H1 (cell line): Measurements from ENCODE around the gene DCTN2. TPM values are rescaled to one million over a fixed set of nuclear protein-coding genes. Genes with fewer than 3 reads are reported as not detected.

Experiments
- CTCF ChIA-PET: fragments of 300-600 bp; sonication (Branson Sonifier 250); formaldehyde crosslinking; loops from one replicate; lab custom pipeline; 2021; ENCODE audit not compliant: partially characterized antibody; lab: Charles Lee
- POLR2A ChIA-PET: fragments of 300-600 bp; sonication (Branson Sonifier 250); formaldehyde crosslinking; loops from one replicate; lab custom pipeline; 2021; ENCODE audit warnings: inconsistent platforms; ENCODE audit not compliant: partially characterized antibody; lab: Charles Lee
- DNase-seq, 2 experiments: peaks; one replicate each; pipeline versions ENCODE4 v3.0.0 to v3.0.0-alpha.2; 2010 to 2022; ENCODE audit warnings: low spot score in 2 of 2, low read depth in 1 of 2, mixed read lengths in 1 of 2
- FAIRE-seq: peaks from 2 replicates; lab custom pipeline; 2011; peaks lifted over from hg19 to GRCh38; lab: Jason Lieb, UNC
- H2AFZ ChIP-seq: 2 replicates; pipeline ENCODE4 v1.8.1; 2012; ENCODE audit warnings: low read length, inconsistent platforms
- H2AK5ac ChIP-seq: 2 replicates; pipeline ENCODE4 v1.6.1; 2013; ENCODE audit warnings: low read depth, low read length
- H2BK120ac ChIP-seq: replicated peaks from 2 replicates; pipeline ENCODE3; 2013; ENCODE audit warnings: low read depth, low read length, inconsistent platforms
- H2BK12ac ChIP-seq: 2 replicates; pipeline ENCODE4 v1.6.1; 2013; ENCODE audit warnings: low read depth, low read length
- H2BK15ac ChIP-seq: 2 replicates; pipeline ENCODE4 v1.6.1; 2013; ENCODE audit warnings: low read length
- H2BK20ac ChIP-seq: 2 replicates; pipeline ENCODE4 v1.6.1; 2013; ENCODE audit warnings: low read length
- H2BK5ac ChIP-seq: 2 replicates; pipeline ENCODE4 v1.6.1; 2013; ENCODE audit warnings: low read depth, low read length
- H3K14ac ChIP-seq: 2 replicates; pipeline ENCODE4 v1.6.1; 2013; ENCODE audit warnings: inconsistent platforms; ENCODE audit not compliant: insufficient read length
- H3K18ac ChIP-seq: 2 replicates; pipeline ENCODE4 v1.6.1; 2013; ENCODE audit warnings: low read length; ENCODE audit errors: extremely low read depth
- H3K23ac ChIP-seq: 2 replicates; pipeline ENCODE4 v1.6.1; 2013; ENCODE audit warnings: inconsistent platforms; ENCODE audit not compliant: insufficient read length
- H3K23me2 ChIP-seq: 2 replicates; pipeline ENCODE4 v1.6.1; 2013; ENCODE audit warnings: low read depth, low read length
- H3K27ac ChIP-seq: 2 replicates; pipeline ENCODE4 v1.6.1; 2011; ENCODE audit warnings: low read depth, low read length, inconsistent platforms
- H3K27me3 ChIP-seq, 4 experiments: replicated peaks in 1 of 4; 1 replicate in 1 of 4; 2 replicates in 3 of 4; pipeline versions ENCODE4 v1.6.1 to v1.8.1; 2011 to 2013; ENCODE audit warnings: low read length in 3 of 4, mild to moderate bottlenecking in 3 of 4, inconsistent platforms in 2 of 4, mixed read lengths in 2 of 4, moderate library complexity in 1 of 4; ENCODE audit not compliant: control insufficient read depth in 3 of 4, insufficient read depth in 3 of 4; ENCODE audit errors: extremely low read depth in 1 of 4
- H3K36me3 ChIP-seq, 4 experiments: 2 replicates each; pipeline versions ENCODE4 v1.6.1 to v1.8.1; 2011 to 2013; ENCODE audit warnings: mild to moderate bottlenecking in 4 of 4, low read length in 3 of 4, moderate library complexity in 2 of 4, control low read depth in 1 of 4, inconsistent platforms in 1 of 4; ENCODE audit not compliant: insufficient read depth in 4 of 4, control insufficient read depth in 2 of 4
- H3K4ac ChIP-seq: replicated peaks from 2 replicates; pipeline ENCODE3; 2013; ENCODE audit warnings: low read length, low read depth, mixed read lengths, inconsistent platforms; ENCODE audit not compliant: insufficient read length
- H3K4me1 ChIP-seq, 4 experiments: replicated peaks in 1 of 4; 1 replicate in 1 of 4; 2 replicates in 3 of 4; pipeline versions ENCODE4 v1.6.1 to v1.8.1; 2011 to 2013; ENCODE audit warnings: low read length in 3 of 4, inconsistent platforms in 2 of 4, mixed read lengths in 1 of 4; ENCODE audit not compliant: insufficient read depth in 4 of 4, control insufficient read depth in 3 of 4
- H3K4me2 ChIP-seq, 2 experiments: 2 replicates each; pipeline versions ENCODE4 v1.6.1 to v1.8.1; 2011 to 2013; ENCODE audit warnings: low read depth in 2 of 2, low read length in 2 of 2, control low read depth in 1 of 2, inconsistent platforms in 1 of 2, mild to moderate bottlenecking in 1 of 2; ENCODE audit not compliant: insufficient read depth in 1 of 2
- H3K4me3 ChIP-seq, 4 experiments: fragments of 200-600, 300-600 bp in 1 of 4; sonication (generic), shearing (Covaris generic), sonication (Bioruptor Twin) in 1 of 4; 2 replicates each; pipeline versions ENCODE4 v1.5.1 to v1.8.1; 2011 to 2016; ENCODE audit warnings: low read length in 4 of 4, low read depth in 3 of 4, control low read depth in 2 of 4, inconsistent platforms in 2 of 4, mild to moderate bottlenecking in 2 of 4, mixed read lengths in 1 of 4, moderate library complexity in 1 of 4; ENCODE audit not compliant: insufficient read depth in 2 of 4; ENCODE audit errors: extremely low read depth in 1 of 4
- H3K56ac ChIP-seq: replicated peaks from 2 replicates; pipeline ENCODE3; 2013; ENCODE audit warnings: low read depth, mild to moderate bottlenecking, mixed read lengths, low read length, inconsistent platforms; ENCODE audit not compliant: insufficient read length
- H3K79me1 ChIP-seq: 2 replicates; pipeline ENCODE4 v1.6.1; 2013; ENCODE audit warnings: low read depth, low read length, control low read depth
- H3K79me2 ChIP-seq, 2 experiments: 2 replicates each; pipeline versions ENCODE4 v1.6.1 to v1.8.1; 2012 to 2013; ENCODE audit warnings: low read length in 2 of 2, mild to moderate bottlenecking in 2 of 2, inconsistent platforms in 1 of 2; ENCODE audit not compliant: insufficient read depth in 2 of 2, control insufficient read depth in 1 of 2
- H3K9ac ChIP-seq, 4 experiments: replicated peaks in 1 of 4; 1 replicate in 1 of 4; 2 replicates in 3 of 4; pipeline versions ENCODE4 v1.6.1 to v1.8.1; 2011 to 2013; ENCODE audit warnings: low read depth in 3 of 4, low read length in 3 of 4, control low read depth in 2 of 4, mild to moderate bottlenecking in 2 of 4, moderate library complexity in 2 of 4, inconsistent platforms in 1 of 4; ENCODE audit errors: extremely low read depth in 1 of 4
- H3K9me3 ChIP-seq, 2 experiments: 2 replicates each; pipeline versions ENCODE4 v1.6.1 to v1.8.1; 2012 to 2013; ENCODE audit warnings: mild to moderate bottlenecking in 2 of 2, moderate library complexity in 2 of 2, control low read depth in 1 of 2, inconsistent platforms in 1 of 2, low read depth in 1 of 2, low read length in 1 of 2, mixed read lengths in 1 of 2; ENCODE audit not compliant: insufficient read depth in 2 of 2
- H4K20me1 ChIP-seq, 2 experiments: replicated peaks in 1 of 2; 2 replicates each; pipeline versions ENCODE3 to v1.8.1; 2011 to 2013; ENCODE audit warnings: inconsistent platforms in 2 of 2, low read length in 2 of 2, mild to moderate bottlenecking in 1 of 2; ENCODE audit not compliant: insufficient read depth in 2 of 2, control insufficient read depth in 1 of 2
- H4K5ac ChIP-seq: 2 replicates; pipeline ENCODE4 v1.6.1; 2013; ENCODE audit warnings: low read length, low read depth, mixed read lengths, inconsistent platforms; ENCODE audit not compliant: insufficient read length
- H4K8ac ChIP-seq: 2 replicates; pipeline ENCODE4 v1.8.0; 2013; ENCODE audit warnings: mild to moderate bottlenecking, moderate library complexity, low read length, inconsistent platforms; ENCODE audit not compliant: insufficient read depth; ENCODE audit errors: extremely low read depth
- H4K91ac ChIP-seq: replicated peaks from 2 replicates; pipeline ENCODE3; 2013; ENCODE audit warnings: low read length, mixed read lengths, inconsistent platforms; ENCODE audit not compliant: insufficient read length
- ASH2L ChIP-seq: fragments of 200-600, 300-600 bp; sonication (generic); IDR thresholded peaks from one replicate; pipeline ENCODE4 v1.7.1; 2017; ENCODE audit warnings: low read length
- BCL11A ChIP-seq, 2 experiments: IDR thresholded peaks; one replicate each; pipeline ENCODE4 v1.6.1; 2011; ENCODE audit warnings: low read depth in 2 of 2, low read length in 2 of 2, mild to moderate bottlenecking in 2 of 2
- BRCA1 ChIP-seq: IDR thresholded peaks from 2 replicates; pipeline ENCODE4 v1.6.1; 2012; ENCODE audit warnings: low read depth, low read length, improper control_type of control experiment
- CBX8 ChIP-seq: fragments of 300-800, 300-1000 bp; sonication (generic); IDR thresholded peaks from 2 replicates; pipeline ENCODE4 v1.7.1; 2016; ENCODE audit warnings: low read depth, low read length, borderline replicate concordance
- E2F6 ChIP-seq: IDR thresholded peaks from 2 replicates; pipeline ENCODE4 v1.6.1; 2012; ENCODE audit warnings: inconsistent platforms
- GABPA ChIP-seq: IDR thresholded peaks from 2 replicates; pipeline ENCODE4 v1.6.1; 2011; ENCODE audit warnings: mild to moderate bottlenecking, low read length, moderate library complexity, borderline replicate concordance; ENCODE audit not compliant: insufficient read depth
- HDAC2 ChIP-seq, 2 experiments: fragments of 300-600 bp in 1 of 2; sonication (generic) in 1 of 2; IDR thresholded peaks; 2 replicates each; pipeline ENCODE4 v1.6.1; 2011 to 2012; ENCODE audit warnings: low read depth in 2 of 2, low read length in 2 of 2, mild to moderate bottlenecking in 2 of 2, moderate library complexity in 2 of 2, borderline replicate concordance in 1 of 2, inconsistent platforms in 1 of 2
- KDM5A ChIP-seq: fragments of 200-600 bp; IDR thresholded peaks from 2 replicates; pipeline ENCODE4 v1.7.1; 2012; ENCODE audit warnings: mild to moderate bottlenecking, low read length, inconsistent platforms, mixed read lengths
- POLR2AphosphoS5 ChIP-seq: IDR thresholded peaks from 2 replicates; pipeline ENCODE4 v1.6.1; 2011; ENCODE audit warnings: low read depth, low read length
- SUZ12 ChIP-seq: fragments of 200-600 bp; sonication (generic); IDR thresholded peaks from 2 replicates; pipeline ENCODE4 v1.6.1; 2012; ENCODE audit warnings: mild to moderate bottlenecking, inconsistent platforms, low read length, moderate library complexity, mixed read lengths
- TAF7 ChIP-seq: optimal IDR thresholded peaks from 2 replicates; pipeline ENCODE3; 2011; ENCODE audit warnings: low read depth, mild to moderate bottlenecking, inconsistent platforms, low read length, moderate library complexity, borderline replicate concordance
- YY1 ChIP-seq: IDR thresholded peaks from 2 replicates; pipeline ENCODE4 v1.6.1; 2011; ENCODE audit warnings: low read depth, mild to moderate bottlenecking, low read length
- ZNF274 ChIP-seq: IDR thresholded peaks from 2 replicates; pipeline ENCODE4 v1.7.0; 2012; ENCODE audit warnings: low read length, borderline replicate concordance; ENCODE audit errors: extremely low read depth
- WGBS, 2 experiments: shearing (Covaris generic) in 1 of 2; methylation state at CpG; one replicate each; pipeline versions ENCODE4 v1.1.6 to v1.1.7; 2013 to 2015; ENCODE audit warnings: low lambda C conversion rate in 2 of 2, mixed read lengths in 2 of 2, inconsistent platforms in 1 of 2, low coverage in 1 of 2, missing lambda C conversion rate in 1 of 2; ENCODE audit not compliant: insufficient replicate concordance in 2 of 2, insufficient coverage in 1 of 2, insufficient read length in 1 of 2; ENCODE audit errors: extremely low coverage in 1 of 2, missing lambda C conversion rate in 1 of 2; 5-methylcytosine and 5-hydroxymethylcytosine counted together
- polyA plus RNA-seq, 7 experiments: library from polyadenylated mRNA; depleted of rRNA in 3 of 7; stranded (reverse) in 5 of 7; unstranded in 2 of 7; fragments of >200 nt in 5 of 7; fragments of 200-250 nt in 2 of 7; gene quantifications; 1 replicate in 5 of 7; 2 replicates in 1 of 7; 4 replicates in 1 of 7; pipeline versions ENCODE4 v1.2.1 to v1.2.3, GENCODE V29; 2011 to 2013; ENCODE audit warnings: missing spikeins in 2 of 7, mixed read lengths in 2 of 7
- total RNA-seq: library from RNA; stranded (reverse); fragmentation: NEBNext Ultra II Directional; extraction: Animal tissue kit (Norgen Biotek cat#: 25700); gene quantifications from 2 replicates; pipeline ENCODE4 v1.2.1, GENCODE V29; 2021

The DCTN2 gene
- total and polyA plus RNA-seq, 2 of the 8 experiments (the other 6 are each of a cell fraction or from before 2014, with no cell fraction given): 90.3 to 91.9 TPM

GRCh38 chr12:57521525-57522010 lies 25.4 kb downstream of the DCTN2 start:
- FAIRE-seq (no peak), DNase-seq (peak in 1 of 2 experiments; percentile 62)
- Histone ChIP-seq H3K79me2 (peaks cover 0 to 29% of the 10 kb centered on the region in 2 experiments; a peak in 2 of 4 replicates), H3K18ac (no peak overlapping the region), H2BK120ac (no peak overlapping the region), H3K4me3 (peak overlapping the region; percentile 55 to 95 (median 64)), H4K5ac (no peak overlapping the region), H3K4me1 (peaks cover 8 to 24% (median 14%) of the 10 kb centered on the region in 4 experiments), H2BK20ac (no peak overlapping the region), H3K79me1 (no peaks in the 10 kb centered on the region; the same call in 1 of the 2 replicates), H4K91ac (no peak overlapping the region), H2AFZ (no peak overlapping the region), H3K9ac (no peak overlapping the region), H3K36me3 (peaks cover 13 to 35% (median 13%) of the 10 kb centered on the region in 4 experiments), H3K27me3 (no peaks in the 10 kb centered on the region), H3K4me2 (peak overlapping the region; percentile 81 to 83), H2BK15ac (no peak overlapping the region), H3K9me3 (no peaks in the 10 kb centered on the region), H4K20me1 (peaks cover 7 to 21% of the 10 kb centered on the region in 2 experiments), H3K23ac (no peak overlapping the region), H3K14ac (no peak overlapping the region), H4K8ac (no peak overlapping the region), H3K4ac (no peak overlapping the region), H2BK5ac (no peak overlapping the region), H3K23me2 (peaks cover 19% of the 10 kb centered on the region), H2AK5ac (no peak overlapping the region), H3K56ac (no peak overlapping the region), H2BK12ac (no peak overlapping the region; the same call in 1 of the 2 replicates), H3K27ac (no peak overlapping the region)
- ChIA-PET CTCF (interaction anchor here (0.8 to 2.0 kb wide), 4 partner anchors 31 to 279 kb away, joined by 3 to 4 read pairs (median 3); no protein-coding TSS in a partner anchor), POLR2A (interaction anchor here (0.7 to 6.0 kb wide), 6 partner anchors 9 to 293 kb away, joined by 3 to 60 read pairs (median 22); partner anchors contain the start of gene KIF5A)
- WGBS, 2 experiments: 32% methylated on average over 17 of the region's 17 CpGs; no CpG with 5 or more reads in 1 of the 2 experiments
- no peak for TF ChIP-seq CBX8
- no peak for TF ChIP-seq SUZ12
- TF ChIP-seq ZNF274: no peak
- no peak for TF ChIP-seq ASH2L
- no peak for TF ChIP-seq KDM5A
- TF ChIP-seq BRCA1: no peak
- no peak for TF ChIP-seq POLR2AphosphoS5
- TF ChIP-seq GABPA: no peak
- no peak for TF ChIP-seq E2F6
- no peak for TF ChIP-seq HDAC2 (IDR thresholded peaks at IDR 0.05; ENCODE audit: borderline replicate concordance in 1 of 2, low read depth in 2 of 2, low read length in 2 of 2)
- no peak for TF ChIP-seq TAF7
- TF ChIP-seq YY1: no peak
- TF ChIP-seq BCL11A (IDR thresholded peaks at IDR 0.05; ENCODE audit: low read depth in 2 of 2, low read length in 2 of 2): no peak
